K562 (cell line): Measurements from ENCODE around the gene TDG.

Source experiments
- EP300 ChIP-seq: IDR thresholded peaks from 2 replicates; pipeline ENCODE4 v1.6.1; 2012; ENCODE audit warnings: low read length, improper control_type of control experiment
- OTX1 ChIP-seq: fragments of 450-650 bp; formaldehyde crosslinking; IDR thresholded peaks from 2 replicates; pipeline ENCODE4 v1.4.0; 2022; ENCODE audit warnings: mild to moderate bottlenecking
- SIN3A ChIP-seq, 2 experiments: fragments of 150-350 bp in 1 of 2; IDR thresholded peaks; 2 replicates each; pipeline ENCODE4 v1.6.1; 2011 to 2016; ENCODE audit warnings: borderline replicate concordance in 2 of 2, low read depth in 2 of 2, low read length in 2 of 2, mild to moderate bottlenecking in 2 of 2, moderate library complexity in 2 of 2; ENCODE audit not compliant: control insufficient read depth in 1 of 2
- TF ChIP-seq, protein P1 (sequence below), 2 experiments: fragments of 450-650 bp; formaldehyde crosslinking in 1 of 2; IDR thresholded peaks; 2 replicates each; pipeline versions ENCODE4 v1.4.0 to v1.6.1; 2014 to 2020; ENCODE audit warnings: mild to moderate bottlenecking in 2 of 2, borderline replicate concordance in 1 of 2, low read depth in 1 of 2
- TF ChIP-seq, protein P2 (sequence below): fragments of 450-650 bp; formaldehyde crosslinking; IDR thresholded peaks from 2 replicates; pipeline ENCODE4 v1.4.0; 2020; ENCODE audit warnings: mild to moderate bottlenecking, moderate library complexity

- TF ChIP-seq OTX1 (CRISPR knock-in tag) (no peak), EP300 (no peak), SIN3A (IDR thresholded peaks at IDR 0.05; ENCODE audit: borderline replicate concordance in 2 of 2, control insufficient read depth in 1 of 2, low read depth in 2 of 2, low read length in 2 of 2) (no peak)
- TF ChIP-seq, protein P1, sequence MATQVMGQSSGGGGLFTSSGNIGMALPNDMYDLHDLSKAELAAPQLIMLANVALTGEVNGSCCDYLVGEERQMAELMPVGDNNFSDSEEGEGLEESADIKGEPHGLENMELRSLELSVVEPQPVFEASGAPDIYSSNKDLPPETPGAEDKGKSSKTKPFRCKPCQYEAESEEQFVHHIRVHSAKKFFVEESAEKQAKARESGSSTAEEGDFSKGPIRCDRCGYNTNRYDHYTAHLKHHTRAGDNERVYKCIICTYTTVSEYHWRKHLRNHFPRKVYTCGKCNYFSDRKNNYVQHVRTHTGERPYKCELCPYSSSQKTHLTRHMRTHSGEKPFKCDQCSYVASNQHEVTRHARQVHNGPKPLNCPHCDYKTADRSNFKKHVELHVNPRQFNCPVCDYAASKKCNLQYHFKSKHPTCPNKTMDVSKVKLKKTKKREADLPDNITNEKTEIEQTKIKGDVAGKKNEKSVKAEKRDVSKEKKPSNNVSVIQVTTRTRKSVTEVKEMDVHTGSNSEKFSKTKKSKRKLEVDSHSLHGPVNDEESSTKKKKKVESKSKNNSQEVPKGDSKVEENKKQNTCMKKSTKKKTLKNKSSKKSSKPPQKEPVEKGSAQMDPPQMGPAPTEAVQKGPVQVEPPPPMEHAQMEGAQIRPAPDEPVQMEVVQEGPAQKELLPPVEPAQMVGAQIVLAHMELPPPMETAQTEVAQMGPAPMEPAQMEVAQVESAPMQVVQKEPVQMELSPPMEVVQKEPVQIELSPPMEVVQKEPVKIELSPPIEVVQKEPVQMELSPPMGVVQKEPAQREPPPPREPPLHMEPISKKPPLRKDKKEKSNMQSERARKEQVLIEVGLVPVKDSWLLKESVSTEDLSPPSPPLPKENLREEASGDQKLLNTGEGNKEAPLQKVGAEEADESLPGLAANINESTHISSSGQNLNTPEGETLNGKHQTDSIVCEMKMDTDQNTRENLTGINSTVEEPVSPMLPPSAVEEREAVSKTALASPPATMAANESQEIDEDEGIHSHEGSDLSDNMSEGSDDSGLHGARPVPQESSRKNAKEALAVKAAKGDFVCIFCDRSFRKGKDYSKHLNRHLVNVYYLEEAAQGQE (IDR thresholded peaks at IDR 0.05; ENCODE audit: borderline replicate concordance): no peak
- TF ChIP-seq, protein P1 (CRISPR knock-in tag; IDR thresholded peaks at IDR 0.05; ENCODE audit: low read depth): no peak
- TF ChIP-seq, protein P2, sequence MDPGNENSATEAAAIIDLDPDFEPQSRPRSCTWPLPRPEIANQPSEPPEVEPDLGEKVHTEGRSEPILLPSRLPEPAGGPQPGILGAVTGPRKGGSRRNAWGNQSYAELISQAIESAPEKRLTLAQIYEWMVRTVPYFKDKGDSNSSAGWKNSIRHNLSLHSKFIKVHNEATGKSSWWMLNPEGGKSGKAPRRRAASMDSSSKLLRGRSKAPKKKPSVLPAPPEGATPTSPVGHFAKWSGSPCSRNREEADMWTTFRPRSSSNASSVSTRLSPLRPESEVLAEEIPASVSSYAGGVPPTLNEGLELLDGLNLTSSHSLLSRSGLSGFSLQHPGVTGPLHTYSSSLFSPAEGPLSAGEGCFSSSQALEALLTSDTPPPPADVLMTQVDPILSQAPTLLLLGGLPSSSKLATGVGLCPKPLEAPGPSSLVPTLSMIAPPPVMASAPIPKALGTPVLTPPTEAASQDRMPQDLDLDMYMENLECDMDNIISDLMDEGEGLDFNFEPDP (CRISPR knock-in tag): no peak
Measured at GRCh38 chr12:104002686-104003085, 37.0 kb downstream of the TDG start.
